ENCODE data around the gene SLC24A4. TPM values are rescaled to one million over a fixed set of nuclear protein-coding genes. Genes with fewer than 3 reads are reported as not detected.

The SLC24A4 gene
- total RNA-seq, 1 donor from 2014 or later = not detected

DNA sequence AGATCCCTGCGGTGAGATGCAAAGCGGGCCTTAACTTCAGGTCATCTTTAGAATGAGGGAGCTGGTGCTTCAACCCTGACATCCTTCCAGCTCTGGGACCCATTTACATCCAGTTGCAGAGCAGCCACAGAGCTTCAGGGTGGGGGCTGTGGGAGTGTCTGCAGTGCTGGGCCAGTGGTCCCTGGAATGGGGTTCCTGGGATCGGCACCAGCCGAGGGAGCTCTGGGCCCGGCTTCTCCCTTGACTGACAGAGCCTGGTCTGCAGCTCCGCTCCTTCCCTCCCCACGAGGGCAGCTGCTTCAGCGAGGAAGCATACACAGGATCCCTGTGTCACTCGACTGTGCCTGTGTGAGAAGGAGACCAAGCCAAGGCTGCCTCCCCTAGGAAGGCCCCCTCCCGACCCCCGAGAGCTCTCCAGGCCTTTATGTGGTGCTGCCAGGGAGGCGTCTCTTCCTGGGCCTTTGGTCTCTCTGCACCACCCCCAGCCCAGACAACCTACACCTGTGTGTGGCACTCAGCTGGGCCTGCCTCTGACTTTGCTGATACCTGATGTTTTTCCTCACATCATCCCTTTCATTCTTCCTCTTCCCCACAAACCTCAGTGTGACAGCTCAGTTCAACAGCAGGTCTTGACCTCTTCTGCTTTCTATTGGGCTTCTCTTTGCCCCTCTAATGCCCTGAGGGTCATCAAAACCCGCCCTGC is 142.5 kb downstream of the SLC24A4 start:
- TF ChIP-seq, protein P1, sequence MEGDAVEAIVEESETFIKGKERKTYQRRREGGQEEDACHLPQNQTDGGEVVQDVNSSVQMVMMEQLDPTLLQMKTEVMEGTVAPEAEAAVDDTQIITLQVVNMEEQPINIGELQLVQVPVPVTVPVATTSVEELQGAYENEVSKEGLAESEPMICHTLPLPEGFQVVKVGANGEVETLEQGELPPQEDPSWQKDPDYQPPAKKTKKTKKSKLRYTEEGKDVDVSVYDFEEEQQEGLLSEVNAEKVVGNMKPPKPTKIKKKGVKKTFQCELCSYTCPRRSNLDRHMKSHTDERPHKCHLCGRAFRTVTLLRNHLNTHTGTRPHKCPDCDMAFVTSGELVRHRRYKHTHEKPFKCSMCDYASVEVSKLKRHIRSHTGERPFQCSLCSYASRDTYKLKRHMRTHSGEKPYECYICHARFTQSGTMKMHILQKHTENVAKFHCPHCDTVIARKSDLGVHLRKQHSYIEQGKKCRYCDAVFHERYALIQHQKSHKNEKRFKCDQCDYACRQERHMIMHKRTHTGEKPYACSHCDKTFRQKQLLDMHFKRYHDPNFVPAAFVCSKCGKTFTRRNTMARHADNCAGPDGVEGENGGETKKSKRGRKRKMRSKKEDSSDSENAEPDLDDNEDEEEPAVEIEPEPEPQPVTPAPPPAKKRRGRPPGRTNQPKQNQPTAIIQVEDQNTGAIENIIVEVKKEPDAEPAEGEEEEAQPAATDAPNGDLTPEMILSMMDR (conservative IDR thresholded peaks at IDR 0.05; ENCODE audit: low read depth, low read length) = no peak
- no peak for DNase-seq (ENCODE audit: low read depth)
- no peak overlapping the region for H3K4me3 ChIP-seq (ENCODE audit: low read depth, low read length)

DNA sequence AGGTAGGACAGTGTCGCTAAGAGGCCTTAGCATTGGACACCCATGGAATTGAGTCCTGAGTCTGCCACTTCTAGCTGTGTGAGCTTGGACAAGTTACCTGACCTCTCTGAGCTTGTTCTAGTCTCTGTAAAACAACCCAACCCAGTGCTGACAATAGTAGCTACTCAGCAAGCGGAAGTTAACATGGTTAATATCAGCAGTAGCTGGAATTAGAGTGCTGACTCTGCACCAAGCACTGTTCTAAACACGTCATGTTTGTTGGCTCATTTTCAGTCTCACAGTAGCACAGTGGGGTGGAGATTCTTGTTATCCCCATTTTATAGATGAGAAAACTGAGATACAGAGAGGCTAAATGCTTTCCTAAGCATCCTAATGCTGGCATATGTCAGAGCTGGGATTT is 143.1 kb downstream of the SLC24A4 start:
- no peak overlapping the region for H3K4me3 ChIP-seq (ENCODE audit: low read depth, low read length)
- TF ChIP-seq, protein P1 (conservative IDR thresholded peaks at IDR 0.05; ENCODE audit: low read depth, low read length) = no peak
- no peak for DNase-seq (ENCODE audit: low read depth)

DNA sequence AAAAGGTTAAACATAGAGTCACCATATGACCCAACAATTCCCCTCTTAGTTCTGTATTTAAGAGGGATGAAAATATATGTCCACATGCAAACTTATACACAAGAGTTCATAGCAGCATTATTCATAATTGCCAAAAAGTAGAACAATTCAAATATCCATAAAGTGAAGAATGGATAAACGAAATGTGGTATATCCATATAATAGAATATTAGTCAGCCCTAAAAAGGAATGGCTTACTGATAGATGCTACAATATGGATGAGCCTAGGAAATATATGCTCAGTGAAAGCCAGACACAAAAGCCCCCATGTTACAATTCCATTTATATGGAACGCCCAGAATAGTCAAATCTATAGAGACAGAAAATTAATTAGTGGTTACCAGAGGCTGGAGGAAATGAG is 146.6 kb downstream of the SLC24A4 start:
- DNase-seq (ENCODE audit: low read depth) = no peak
- no peak overlapping the region for H3K4me3 ChIP-seq (ENCODE audit: low read depth, low read length)
- TF ChIP-seq, protein P1 (conservative IDR thresholded peaks at IDR 0.05; ENCODE audit: low read depth, low read length) = no peak

DNA sequence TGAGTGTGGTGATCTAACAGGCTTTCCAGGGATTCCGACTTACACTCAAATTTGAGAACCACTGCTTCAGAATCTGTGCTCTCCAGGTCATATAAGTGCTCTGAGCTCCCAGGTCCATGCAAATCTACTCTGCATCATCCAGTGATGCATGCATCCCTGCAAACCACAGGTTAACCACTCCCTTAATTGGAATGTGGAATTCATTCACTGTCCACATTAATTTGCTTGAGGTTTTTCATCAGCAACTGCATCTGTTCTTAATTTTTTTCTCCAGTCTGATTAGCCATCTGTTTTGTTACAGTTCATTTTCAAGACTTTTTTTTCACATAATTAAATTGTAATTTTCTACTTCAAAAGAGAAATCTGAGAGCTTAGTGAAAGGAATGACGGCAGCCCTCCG is 147.2 kb downstream of the SLC24A4 start:
- H3K4me3 ChIP-seq (ENCODE audit: low read depth, low read length) = no peak overlapping the region
- no peak for DNase-seq (ENCODE audit: low read depth)
- TF ChIP-seq, protein P1 (conservative IDR thresholded peaks at IDR 0.05; ENCODE audit: low read depth, low read length) = no peak

DNA sequence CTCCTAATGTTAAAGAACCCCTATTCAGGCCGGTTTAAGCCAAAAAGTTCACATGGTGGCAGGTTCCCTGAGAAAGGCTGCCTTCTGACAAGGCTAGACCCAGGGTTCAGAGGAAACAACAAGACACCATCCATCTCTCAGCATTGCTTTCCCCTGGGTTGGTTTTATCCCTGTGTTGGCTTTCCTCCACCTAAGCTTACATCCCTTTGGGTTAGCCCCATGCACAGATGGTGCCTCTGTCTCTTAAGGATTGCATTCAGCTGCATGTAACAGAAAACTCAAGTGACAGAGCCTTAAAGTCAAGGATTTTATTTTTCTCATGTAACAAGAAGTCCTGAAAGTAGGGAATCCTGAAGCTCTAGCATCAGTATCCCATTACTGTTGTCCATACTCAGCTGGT is 147.8 kb downstream of the SLC24A4 start:
- DNase-seq (ENCODE audit: low read depth) = no peak
- TF ChIP-seq, protein P1 (conservative IDR thresholded peaks at IDR 0.05; ENCODE audit: low read depth, low read length) = no peak

DNA sequence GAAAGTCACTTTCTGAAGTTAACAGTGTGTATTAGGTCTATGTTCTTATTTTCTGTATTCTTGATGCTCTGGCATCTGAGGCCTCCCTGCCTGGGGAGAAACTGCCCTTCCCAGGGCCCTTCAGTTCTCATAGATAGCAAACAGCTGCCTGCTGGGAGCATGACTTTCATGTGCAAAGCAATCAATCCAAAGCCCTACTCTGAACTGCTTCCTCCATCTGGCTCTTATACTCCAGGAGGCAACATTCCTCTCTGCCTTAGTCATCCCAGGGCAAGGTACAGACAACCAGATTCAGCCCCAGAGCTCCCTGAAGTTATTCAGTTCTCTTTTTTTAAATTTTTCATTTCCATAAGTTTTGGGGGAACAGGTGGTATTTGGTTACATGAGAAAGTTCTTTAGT is 149.0 kb downstream of the SLC24A4 start:
- DNase-seq (ENCODE audit: low read depth) = peak; percentile 63
- TF ChIP-seq, protein P1 (conservative IDR thresholded peaks at IDR 0.05; ENCODE audit: low read depth, low read length) = no peak
- H3K4me3 ChIP-seq (ENCODE audit: low read depth, low read length) = no peak overlapping the region

More for the DNA sequence above, 147.8 kb downstream of the SLC24A4 start:
- H3K4me3 ChIP-seq (ENCODE audit: low read depth, low read length) = no peak overlapping the region

DNA sequence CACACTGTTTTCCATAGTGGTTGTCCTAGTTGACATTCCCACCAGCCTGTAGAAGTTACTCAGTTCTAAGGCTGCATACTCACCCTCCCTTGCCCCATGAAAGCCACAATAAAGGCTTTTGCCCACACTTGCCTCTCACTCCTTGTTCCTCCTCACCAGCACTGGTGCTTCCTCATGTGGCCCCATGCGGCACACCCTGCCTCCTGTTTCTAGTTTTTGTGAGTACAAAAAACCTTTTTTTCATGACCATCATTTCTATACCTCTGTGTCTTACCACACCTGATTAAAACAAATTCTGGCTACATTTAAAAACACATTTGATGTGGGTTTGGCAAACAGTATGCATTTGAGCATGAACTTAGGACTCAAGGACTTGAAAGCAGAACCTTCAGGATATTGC is 149.9 kb downstream of the SLC24A4 start:
- no peak for DNase-seq (ENCODE audit: low read depth)
- no peak overlapping the region for H3K4me3 ChIP-seq (ENCODE audit: low read depth, low read length)
- TF ChIP-seq, protein P1 (conservative IDR thresholded peaks at IDR 0.05; ENCODE audit: low read depth, low read length) = no peak

All from epithelial cell of proximal tubule (primary cell).